Hematopoietic multipotent progenitor cell (in vitro differentiated cells): Measurements from ENCODE around the gene RFT1. TPM values are rescaled to one million over a fixed set of nuclear protein-coding genes. Genes with fewer than 3 reads are reported as not detected.

ENCODE experiments used
- DNase-seq, 3 donors: peaks; one replicate each; pipeline ENCODE4 v3.0.0-alpha.2; 2011 to 2015; ENCODE audit warnings: low read depth in 2 of 3, low spot score in 2 of 3
- total RNA-seq: library from RNA; depleted of rRNA; stranded (reverse); fragments of >200 nt; gene quantifications from one replicate; pipeline ENCODE4 v1.2.3, GENCODE V29; 2012

RFT1 gene, protein sequence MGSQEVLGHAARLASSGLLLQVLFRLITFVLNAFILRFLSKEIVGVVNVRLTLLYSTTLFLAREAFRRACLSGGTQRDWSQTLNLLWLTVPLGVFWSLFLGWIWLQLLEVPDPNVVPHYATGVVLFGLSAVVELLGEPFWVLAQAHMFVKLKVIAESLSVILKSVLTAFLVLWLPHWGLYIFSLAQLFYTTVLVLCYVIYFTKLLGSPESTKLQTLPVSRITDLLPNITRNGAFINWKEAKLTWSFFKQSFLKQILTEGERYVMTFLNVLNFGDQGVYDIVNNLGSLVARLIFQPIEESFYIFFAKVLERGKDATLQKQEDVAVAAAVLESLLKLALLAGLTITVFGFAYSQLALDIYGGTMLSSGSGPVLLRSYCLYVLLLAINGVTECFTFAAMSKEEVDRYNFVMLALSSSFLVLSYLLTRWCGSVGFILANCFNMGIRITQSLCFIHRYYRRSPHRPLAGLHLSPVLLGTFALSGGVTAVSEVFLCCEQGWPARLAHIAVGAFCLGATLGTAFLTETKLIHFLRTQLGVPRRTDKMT
- total RNA-seq: 14.0 TPM

DNA sequence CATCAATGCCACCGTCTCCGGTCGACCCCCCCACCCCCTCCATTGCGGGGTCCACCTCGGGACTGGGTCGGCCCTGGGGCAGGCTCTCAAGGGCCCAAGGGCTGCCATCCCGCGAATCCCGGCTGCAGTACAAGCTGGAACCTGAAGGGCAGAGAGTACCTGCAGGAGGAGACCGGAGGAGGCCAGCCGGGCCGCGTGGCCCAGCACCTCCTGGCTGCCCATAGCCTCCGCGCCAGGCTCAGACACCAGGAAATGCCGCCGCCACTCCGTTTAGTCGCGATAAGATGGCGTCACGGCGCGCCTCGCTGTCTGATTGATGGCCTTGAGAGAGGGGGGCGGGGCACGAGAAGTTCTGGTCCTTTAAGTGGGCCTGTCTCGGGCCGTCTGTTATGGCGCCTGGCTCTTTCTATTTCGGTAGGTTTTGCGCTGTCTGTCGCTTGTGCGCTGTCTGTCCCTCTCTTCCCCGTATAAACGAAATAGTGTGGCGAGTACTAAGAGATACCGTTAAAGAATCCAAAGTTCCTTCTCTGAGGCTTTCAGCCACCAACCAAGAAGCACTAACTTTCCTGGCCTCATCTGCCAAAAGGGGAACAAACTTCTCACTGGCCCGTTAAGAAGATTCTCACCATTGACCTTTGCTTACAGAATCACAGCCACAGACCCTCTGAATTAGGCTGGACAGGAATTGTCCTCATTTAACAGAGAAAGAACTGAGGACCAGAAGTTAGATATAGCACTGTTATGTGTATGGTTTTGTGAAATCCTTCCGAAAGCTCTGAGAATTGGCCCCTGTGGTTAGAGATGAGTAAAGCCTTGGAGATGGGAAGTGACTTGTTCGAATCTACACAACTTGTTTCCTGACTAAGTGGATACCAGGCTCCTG is at the start of gene RFT1:
RFT1 (minus strand) TSS at position 257 of the 883 bp plus-strand sequence; CDS start at position 222, 35 bp downstream.
- DNase-seq: peak; percentile 96 to 98 (median 97)

DNA sequence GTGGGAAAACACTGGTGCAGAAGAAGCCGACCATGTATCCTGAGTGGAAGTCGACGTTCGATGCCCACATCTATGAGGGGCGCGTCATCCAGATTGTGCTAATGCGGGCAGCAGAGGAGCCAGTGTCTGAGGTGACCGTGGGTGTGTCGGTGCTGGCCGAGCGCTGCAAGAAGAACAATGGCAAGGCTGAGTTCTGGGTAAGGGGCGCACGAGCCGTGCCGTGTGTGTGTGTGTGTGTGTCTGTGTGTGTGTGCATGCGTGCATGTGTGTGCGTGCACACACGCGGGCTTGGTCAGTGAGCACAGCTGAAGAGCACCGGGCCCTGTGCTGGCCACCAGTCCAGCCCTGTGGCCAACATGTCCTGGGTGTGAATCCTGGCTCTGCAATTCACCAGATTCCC is 49.3 kb upstream of the RFT1 start:
- DNase-seq: no peak

DNA sequence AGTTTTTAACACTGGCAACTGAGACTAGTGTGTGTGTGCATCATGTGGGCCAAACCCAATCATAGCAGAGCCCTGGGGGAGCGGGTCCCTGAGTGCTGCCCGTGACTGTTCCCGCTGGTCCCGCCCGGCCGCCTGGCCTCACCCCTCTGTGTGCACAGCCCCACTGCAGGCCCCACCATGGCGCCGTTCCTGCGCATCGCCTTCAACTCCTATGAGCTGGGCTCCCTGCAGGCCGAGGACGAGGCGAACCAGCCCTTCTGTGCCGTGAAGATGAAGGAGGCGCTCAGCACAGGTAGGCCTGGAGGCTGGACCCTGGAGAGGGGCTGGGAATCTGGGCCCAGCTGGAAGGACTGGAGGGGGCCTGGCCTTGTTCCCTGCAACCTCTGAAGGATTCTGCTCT is 48.0 kb upstream of the RFT1 start:
- DNase-seq: no peak

DNA sequence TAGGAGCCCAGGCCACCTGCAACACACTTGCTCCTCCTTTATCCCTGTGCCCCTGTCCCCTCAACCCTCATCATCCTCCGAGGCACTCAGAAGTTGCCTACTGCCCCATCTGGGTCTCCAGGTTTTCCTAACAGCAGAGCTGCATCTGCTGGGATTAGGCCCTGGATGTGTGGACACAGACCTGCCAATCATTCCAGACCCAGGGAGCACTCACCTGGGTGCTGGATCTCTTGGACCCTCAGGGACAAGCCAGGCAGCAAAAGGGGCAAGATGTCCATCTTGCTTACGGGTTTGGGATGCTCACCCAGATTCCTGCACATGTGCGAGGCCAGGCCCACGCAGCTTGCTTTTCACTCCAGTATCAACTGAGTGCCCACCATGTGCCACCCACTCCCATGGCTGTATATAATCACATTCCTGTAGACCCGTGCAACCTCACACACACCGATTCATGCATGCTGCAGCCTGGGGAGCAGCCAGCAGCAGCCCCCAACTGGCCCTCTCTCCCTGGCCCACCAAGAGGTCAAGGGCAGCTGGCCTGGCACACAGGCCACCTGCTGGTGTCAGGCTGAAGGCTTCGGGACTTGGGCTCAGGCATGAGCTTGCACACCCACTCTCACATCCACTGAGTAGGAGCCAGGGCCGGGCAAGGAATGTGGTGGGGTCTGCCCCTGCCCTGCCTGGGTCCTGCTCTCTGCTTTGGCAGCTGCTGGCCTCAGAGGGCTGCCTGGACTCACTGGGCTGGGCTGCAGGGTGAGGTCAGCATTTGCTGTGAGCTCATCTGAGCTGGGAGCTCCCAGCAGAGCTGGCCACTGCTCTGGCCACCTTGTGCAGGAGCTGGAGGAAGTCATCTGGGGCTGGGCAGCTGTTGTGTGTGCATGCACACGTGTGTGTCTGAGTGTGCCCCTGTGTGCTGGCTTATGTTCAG is 45.6 kb upstream of the RFT1 start:
- no peak for DNase-seq

DNA sequence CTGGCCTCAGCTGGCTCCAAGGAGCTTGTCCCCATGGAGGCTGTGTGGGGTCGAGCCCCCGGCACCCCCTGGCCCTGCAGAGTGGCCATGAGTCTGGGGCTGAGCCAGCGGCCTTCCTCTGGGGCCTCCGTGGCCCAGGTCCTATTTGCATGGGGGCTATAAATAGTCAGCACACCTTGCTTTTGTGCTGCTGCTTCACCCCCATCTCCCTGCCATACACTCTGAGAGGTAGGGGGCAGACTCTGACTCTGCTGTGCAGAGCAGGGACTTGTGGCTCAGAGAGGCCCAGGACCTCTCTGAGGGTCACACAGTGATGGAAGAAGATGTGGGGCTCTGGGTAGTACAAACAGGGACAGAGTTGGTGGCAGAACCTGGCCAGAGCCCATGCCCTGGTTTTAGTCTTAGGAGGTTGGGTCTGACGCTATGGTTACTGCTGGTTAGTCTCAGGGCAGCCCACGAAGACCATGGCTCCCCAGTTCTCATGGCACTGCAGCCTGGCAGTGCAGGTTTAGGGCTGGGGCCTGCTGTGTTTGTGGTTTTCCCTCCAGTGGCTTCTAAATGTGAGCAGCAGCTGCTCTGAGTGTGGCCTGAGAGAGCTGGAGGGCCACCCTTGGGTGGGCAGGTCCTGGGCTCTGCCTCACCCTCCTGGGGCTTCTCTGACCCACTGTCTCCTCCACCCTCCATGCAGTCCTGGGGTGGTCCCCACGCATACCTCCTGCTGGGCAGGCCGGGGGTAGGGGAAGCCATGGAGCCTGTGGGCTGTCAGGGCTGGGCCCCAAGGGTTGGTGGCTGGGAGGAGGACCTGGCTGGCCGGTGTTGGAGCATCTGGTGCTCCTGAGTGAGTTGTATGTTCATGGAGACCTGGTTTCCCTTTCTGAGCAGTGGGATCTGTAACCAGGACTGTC is 44.4 kb upstream of the RFT1 start:
- no peak for DNase-seq

DNA sequence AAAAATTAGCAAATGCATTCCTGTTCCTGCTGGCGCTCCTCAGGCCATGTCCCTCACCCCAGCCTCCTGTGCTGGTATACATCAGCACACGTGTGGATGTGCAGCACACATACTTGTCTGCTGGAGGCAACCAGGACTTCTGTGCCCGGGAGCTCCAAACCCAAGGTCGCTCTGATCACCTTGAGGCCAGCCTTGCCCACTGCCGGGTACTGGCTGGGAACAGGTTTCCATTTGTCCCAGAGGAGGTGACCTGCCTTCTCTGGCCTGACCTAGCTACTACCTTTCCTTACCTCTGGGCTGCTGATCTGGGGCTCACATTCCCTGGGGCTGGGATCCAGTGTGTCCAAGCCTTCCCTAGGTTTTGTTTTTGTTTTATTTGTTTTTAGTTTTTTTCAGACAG is 42.9 kb upstream of the RFT1 start:
- no peak for DNase-seq

DNA sequence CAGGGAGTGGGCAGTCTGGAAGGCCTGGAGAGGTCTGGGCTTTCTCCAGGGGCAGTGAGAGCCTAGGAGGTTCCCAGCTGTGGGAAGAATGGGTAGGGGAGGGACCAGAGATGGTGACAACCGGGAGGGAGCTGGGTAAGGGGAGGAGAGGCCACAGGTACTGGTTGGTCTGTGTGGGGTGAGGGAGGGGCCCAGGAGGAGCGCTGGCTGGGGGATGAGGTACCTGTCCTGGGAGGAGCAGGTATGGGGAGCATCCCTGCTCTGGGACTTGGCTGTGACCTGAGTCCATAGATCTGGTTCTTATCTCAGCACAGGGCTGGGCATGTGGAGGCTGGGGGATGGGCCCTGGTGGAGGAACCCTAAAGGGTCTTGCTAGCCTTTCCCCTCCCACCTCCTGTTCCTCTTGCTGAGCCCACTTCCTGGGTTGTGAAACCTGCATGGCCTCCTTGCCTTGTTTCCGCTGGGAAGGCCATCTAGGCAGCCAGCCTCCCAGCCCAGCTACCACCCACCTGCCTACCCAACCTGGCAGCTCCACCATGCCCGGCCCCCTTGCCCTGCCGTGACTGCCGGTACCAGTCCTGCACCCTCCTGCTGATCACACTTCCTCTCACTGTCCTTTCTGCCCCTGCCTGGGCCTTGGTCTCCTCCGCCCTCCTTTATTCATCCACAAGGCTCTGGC is 41.7 kb upstream of the RFT1 start:
- no peak for DNase-seq

DNA sequence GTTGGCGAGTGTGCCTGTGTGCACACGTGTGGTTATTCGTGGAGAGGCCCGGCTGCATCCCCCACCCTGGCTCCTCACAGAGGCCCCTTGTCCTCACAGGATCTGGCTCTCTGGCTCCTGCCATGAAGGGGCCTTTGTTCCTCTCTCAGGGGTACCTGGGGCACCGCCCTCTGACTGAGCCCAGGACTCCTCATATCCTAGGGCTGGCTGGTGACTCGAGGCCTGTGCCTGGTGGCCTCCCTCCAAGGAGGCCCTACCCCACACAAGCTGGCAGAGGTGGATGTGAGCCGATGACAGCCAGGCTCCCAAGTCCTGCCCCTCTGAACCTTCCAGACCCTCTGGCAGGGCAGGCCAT is 40.8 kb upstream of the RFT1 start:
- no peak for DNase-seq

DNA sequence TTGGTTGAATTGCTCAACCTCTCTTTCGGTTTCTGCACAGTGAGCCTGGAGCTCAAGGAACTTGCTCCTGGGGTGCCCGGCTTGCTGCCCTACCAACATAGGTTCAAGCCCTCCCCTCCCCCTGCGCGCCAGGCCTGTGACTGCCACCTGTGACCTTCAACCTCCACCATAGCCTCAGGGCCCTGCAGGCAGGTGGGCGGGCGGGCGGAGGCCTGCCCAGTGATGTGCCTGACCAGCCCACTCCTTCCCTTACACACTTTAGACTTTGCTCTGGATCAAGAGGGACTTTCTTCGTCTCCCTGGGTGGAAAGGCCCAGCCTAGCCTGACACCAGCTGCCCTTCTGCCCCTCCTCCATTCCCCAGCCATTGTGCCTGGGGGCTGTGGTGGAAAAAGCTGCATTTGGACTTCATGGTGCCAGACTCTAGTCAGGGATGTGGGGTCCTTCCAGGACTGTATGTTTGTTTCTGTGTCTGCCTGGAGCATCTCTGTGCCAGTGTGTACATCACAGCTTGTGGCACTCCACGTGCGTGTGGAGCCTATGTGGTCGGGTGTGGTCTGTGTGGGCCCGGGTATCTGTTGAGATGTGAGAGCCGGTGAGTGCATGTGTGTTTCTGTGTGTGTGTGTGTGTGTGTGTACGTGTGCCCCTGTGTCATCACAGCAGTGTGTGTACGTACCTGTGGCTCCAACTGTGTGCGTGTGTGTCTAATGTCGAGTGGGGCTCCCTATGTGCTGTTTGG is 40.3 kb upstream of the RFT1 start:
- peak in 2 of 3 donors; percentile 24 to 53 for DNase-seq

DNA sequence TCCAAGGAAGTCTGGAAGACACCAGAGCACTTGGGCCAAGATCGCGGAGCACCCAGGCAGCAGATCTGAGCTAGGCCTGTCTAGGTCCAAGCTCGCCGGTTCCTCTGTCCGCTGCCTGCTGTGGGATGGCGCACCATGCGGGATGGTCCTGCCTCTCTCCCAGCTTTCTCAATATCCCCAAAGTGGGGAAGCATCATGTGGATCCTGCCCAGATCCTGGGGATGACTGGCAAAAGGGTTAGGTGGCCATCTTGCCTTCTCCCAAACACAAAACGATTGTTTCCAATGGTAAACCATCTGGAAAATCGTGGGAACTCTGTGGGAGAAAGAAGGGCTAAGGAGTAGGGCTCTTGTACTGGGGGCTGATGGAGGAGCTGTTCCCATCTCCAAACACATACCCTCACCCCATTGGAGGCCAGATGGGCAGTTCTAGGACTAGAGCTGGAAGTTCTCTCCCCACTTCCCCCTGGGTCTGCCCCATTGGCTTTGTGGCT is 39.6 kb upstream of the RFT1 start:
- DNase-seq: no peak

DNA sequence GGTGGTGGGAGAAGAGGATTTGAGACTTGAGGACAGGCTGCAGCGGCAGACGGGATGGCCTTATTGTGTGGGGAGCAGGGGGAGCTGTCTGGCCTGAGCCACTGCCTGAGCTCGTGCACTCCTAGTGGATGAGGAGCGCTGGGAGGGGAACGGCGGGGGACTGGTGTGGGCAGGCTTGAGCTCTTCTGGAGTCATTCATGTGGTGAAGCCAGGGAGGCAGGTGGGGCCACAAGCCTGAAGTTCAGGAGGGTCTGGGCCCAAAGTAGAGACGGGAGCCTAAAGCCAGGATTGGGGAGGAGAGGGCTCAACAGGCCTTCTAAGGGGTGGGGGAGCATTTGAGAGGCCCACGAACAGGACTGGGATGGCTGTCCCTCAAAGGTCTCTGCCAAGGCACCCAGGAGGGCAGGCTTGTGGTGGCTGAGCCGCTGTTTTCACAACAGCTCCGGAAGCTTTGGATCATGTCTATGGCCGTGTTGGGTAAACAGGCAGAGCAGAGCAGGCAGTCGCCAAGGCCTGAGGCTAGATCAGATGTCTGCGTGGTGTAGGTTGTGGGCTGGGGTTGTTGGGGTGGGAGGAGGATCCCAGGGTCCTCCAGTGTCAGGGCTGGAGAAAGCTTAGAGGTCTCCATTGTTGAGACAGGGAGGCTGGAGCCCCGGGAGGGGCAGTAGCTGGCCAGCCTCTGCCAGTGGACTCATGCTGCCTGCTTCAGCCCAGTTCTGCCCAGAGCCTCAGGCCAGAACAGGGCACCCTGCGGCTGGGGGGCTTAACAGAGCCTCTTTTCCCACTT is 39.0 kb upstream of the RFT1 start:
- no peak for DNase-seq

DNA sequence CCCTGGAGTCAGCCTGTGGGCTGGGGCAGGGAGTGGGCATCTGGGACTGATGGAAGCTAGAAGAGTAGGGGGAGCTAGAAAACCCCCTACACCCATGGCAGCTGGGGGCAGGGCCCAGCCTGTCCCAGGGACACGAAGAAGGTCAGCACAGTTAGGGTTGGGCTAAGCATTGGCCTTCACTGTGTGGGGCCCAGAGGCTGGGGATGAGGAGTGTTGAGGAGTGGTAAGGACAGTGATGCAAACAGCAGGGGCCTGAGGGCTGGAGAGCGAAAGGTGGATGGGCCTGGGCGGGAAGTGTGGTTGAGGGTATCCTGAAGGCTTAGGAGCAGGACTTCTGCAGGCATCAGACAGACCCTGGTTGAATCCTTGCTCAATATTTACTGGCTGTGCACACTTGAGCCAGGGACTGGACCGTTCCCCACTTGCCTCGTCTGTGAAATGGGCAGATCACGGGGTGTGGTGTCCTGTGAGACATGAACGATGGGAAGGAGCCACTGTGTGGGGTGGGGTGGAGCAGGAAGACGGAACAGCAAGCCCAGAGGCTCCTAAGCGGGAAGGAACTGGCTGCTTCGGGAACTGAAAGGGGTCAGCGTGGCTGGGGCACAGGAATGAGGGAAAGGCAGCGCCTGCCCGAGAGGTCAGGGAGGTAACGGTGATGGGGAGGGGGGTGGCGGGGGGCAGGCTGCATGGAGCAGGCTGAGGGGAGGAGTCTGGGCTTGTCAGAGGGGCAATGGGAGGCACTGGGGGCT is 38.1 kb upstream of the RFT1 start:
- DNase-seq: no peak

DNA sequence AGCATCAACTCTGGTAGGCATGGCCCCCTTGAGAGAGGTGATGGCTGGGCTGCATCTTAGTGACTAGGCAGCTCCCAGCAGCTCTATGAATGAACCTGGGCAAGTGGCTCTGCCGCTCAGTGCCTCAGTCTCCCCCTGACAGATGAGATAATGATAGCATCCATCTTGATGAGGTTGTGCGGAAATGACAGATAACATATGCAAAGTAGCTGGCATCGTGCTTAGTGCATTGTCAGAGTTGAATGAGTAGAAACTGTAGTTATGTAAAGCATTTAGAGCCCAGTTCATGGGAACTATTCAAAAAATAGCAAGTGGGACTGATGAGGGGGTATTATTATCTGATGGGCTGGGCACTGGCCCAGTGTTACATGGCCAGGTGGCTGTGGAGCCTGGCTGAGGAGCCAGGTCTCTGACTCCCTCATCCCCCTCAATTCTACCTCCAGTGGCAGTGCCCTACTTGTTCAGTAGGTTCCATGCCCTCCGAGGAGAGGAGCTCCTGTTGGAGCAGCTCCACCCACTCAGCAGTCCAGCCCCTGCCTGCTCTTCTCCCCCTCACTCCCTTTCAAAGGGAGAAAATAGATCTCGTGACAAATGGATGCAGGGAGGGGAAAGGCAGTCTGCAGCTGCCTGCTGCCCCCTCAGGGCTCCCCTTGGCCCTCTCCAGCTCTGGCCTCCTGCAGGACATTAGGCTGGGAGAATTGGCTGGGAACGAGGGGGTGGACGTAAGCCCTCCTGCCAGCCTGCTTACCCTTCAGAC is 37.4 kb upstream of the RFT1 start:
- no peak for DNase-seq

DNA sequence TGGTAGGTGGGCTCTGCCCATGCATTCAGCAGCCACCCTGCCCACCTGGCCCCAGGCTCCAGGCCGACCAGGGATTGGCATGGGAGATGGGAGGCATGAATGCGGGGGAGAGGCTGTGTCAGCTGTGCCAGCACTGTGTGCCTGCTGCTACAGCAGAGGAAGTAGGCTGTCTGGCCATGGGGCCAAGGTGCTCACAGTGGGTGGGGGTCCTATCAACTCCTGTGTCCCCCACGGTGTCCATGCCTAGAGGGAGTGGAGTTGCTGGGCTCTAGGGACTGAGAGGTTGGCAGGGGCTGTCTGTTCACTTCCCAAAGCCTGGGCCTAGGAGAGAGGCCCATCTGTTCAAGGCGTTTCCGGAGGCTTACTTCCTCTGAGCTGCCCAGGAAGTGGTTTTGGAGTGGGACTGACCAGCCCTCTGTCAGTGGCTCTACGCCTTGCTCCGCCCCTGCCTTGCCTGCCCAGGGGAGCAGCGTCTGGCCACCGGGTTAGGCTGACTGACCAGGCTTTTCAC is 36.6 kb upstream of the RFT1 start:
- DNase-seq: peak in 1 of 3 donors; percentile 26

DNA sequence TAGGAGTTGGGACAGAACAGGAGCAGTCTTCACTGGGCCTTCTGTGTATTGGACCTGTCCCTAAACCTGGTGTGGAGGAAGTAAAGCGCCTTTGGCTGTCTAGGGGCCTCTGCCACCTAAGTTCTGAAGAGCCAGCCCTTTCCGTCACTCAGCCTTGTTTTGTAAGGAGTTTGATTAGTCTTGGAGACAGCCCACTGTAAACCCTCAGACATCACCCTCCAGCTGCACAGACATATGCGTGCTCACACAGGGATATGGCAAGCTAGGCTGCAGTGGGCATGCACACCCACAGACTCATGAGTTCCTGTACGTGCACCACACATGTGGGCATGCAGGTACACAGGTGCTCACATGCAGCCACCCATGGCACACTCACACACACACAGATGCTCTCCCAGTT is 36.0 kb upstream of the RFT1 start:
- DNase-seq: no peak

DNA sequence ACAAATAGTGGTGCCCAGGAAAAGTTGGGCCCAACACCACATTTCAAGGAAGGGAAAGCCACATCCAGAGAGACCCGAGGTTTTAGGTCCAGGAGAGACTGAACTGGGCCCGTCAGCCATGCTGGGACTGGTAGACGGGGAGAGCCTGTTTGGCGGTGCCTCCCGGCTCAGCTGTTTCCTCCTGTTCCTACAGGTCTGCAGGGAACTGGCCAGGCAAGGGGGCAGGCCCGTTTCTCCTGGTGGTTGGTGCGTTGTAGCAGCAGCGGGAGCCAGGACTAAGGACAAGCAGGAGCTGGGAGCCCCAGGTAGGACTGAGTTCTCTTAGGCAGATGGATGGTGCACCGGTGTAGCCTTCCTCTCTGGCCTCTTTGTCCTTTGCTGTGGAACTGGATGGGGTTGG is 34.7 kb upstream of the RFT1 start:
- DNase-seq: no peak
